Uterus (tissue), 2 donors: ENCODE data around the gene SPTLC1.

Source experiments
- POLR2A ChIP-seq, 2 donors: fragments of 450-650 bp; IDR thresholded peaks; one replicate each; pipeline ENCODE4 v1.6.1; 2016; ENCODE audit warnings: antibody characterized with exemption in 2 of 2, mild to moderate bottlenecking in 1 of 2, moderate library complexity in 1 of 2
- TF ChIP-seq, protein P1 (sequence below), 4 experiments: fragments of 200-600 bp in 2 of 4; fragments of 450-650 bp in 2 of 4; sonication (generic) in 2 of 4; IDR thresholded peaks; one replicate each; pipeline ENCODE4 v1.5.1; 2016 to 2019; ENCODE audit warnings: antibody characterized with exemption in 4 of 4, mild to moderate bottlenecking in 2 of 4, moderate library complexity in 1 of 4

DNA sequence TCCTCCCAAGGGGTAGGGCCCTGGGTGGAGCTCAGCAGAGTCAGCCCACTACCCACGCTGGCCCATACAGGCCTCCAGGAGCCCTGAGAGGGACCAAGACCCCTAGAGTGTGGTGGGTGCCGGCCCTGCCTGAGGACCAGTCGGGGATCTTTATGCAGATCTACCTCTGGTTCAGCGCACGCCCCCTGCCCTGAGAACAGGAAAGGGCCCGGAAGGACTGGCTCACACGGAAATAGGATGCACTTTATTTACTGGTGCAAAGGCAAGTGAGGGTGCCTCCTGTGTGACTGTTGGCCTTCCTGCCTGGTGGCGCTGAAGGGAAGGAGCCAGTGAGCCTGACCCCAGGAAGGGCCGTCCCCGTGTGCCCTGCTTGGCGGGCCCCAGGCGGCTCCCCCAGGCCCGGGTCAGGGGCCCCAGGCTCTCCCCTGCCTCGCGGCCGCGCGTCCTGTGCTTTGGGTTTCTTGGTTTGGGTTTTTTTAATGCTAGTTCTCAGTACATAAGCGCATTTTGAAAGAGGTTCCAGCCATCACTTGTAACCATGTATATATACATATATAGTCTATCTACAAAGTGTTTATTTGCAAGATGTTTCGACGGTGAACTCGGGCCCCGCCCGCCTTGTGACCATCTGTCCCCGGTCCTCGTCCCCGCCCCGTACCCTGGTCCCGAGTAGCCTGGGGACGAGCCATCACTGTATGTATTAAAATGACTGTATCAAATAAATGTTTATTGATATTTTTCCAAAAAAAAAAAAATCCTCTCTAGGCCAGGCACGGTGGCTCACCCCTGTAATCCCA lies 88.8 kb downstream of the SPTLC1 start:
- TF ChIP-seq, protein P1, sequence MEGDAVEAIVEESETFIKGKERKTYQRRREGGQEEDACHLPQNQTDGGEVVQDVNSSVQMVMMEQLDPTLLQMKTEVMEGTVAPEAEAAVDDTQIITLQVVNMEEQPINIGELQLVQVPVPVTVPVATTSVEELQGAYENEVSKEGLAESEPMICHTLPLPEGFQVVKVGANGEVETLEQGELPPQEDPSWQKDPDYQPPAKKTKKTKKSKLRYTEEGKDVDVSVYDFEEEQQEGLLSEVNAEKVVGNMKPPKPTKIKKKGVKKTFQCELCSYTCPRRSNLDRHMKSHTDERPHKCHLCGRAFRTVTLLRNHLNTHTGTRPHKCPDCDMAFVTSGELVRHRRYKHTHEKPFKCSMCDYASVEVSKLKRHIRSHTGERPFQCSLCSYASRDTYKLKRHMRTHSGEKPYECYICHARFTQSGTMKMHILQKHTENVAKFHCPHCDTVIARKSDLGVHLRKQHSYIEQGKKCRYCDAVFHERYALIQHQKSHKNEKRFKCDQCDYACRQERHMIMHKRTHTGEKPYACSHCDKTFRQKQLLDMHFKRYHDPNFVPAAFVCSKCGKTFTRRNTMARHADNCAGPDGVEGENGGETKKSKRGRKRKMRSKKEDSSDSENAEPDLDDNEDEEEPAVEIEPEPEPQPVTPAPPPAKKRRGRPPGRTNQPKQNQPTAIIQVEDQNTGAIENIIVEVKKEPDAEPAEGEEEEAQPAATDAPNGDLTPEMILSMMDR (IDR thresholded peaks at IDR 0.05): no peak
- no peak for TF ChIP-seq POLR2A (IDR thresholded peaks at IDR 0.05)
